Smooth muscle cell of the coronary artery (primary cell): ENCODE results near the gene NDST4. TPM values are rescaled to one million over a fixed set of nuclear protein-coding genes. Genes with fewer than 3 reads are reported as not detected.

Experiments
- total RNA-seq: library from RNA; depleted of rRNA; stranded (reverse); fragments of >200 nt; gene quantifications from 2 replicates; pipeline ENCODE4 v1.2.3, GENCODE V29; 2014; ENCODE audit warnings: low replicate concordance

Gene NDST4
- total RNA-seq, result not detected in 2 replicates

DNA sequence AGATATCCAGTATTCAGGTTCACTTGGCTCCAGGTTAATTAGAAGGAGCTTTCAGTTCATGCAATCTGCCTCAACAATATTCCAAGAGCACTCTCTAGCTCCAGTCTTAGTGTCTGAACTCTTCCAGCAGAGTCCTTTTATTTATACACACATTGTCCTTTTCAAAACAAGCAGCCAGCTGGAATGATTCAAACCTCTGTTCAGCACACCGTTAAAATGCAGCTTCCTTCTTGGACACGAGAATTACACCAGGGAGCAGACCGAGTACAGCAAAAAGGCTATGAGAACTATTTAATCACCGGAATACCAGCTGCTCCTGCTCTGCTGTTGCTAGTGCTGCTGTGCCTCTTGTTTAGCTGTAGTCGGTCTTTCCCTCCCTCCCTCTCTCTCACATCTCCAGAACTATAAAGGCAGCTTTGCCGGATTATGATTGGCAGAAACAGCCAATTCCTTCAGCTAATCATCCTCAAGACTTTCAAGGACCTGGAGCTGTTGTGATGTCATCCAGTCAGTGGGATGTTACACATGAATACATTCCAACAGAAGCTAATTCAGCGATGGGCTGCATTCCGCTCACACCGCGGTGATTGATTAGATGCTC is at the start of gene NDST4:
Gene NDST4 (minus strand): TSS at position 115 of the 601 bp plus-strand sequence. CDS start 36,584 bp downstream, outside the sequence.

